Mesenchymal stem cell (in vitro differentiated cells and primary cell): ENCODE measurements around the gene NMNAT2.

Experiments
- DNase-seq: peaks from one replicate; pipeline ENCODE4 v3.0.0-alpha.2; 2013
- H2AFZ ChIP-seq: one replicate; pipeline ENCODE4 v1.6.1; 2013; ENCODE audit warnings: low read depth, mild to moderate bottlenecking, control low read depth, inconsistent platforms, low read length, moderate library complexity
- H2AK5ac ChIP-seq: 2 replicates; pipeline ENCODE4 v1.6.1; 2013; ENCODE audit warnings: low read length, moderate library complexity, mild to moderate bottlenecking, inconsistent platforms; ENCODE audit not compliant: severe bottlenecking
- H2BK120ac ChIP-seq: one replicate; pipeline ENCODE4 v1.6.1; 2013; ENCODE audit warnings: low read depth, mild to moderate bottlenecking, inconsistent platforms, low read length, moderate library complexity
- H2BK12ac ChIP-seq, 2 experiments: one replicate each; pipeline ENCODE4 v1.6.1; 2013; ENCODE audit warnings: inconsistent platforms in 2 of 2, low read length in 2 of 2, mild to moderate bottlenecking in 2 of 2, moderate library complexity in 2 of 2, control low read depth in 1 of 2
- H2BK15ac ChIP-seq: one replicate; pipeline ENCODE4 v1.6.1; 2013; ENCODE audit warnings: mild to moderate bottlenecking, low read depth, inconsistent platforms; ENCODE audit not compliant: poor library complexity, severe bottlenecking
- H2BK5ac ChIP-seq: 2 replicates; pipeline ENCODE4 v1.6.1; 2013; ENCODE audit warnings: low read depth, mild to moderate bottlenecking, low read length, control low read depth, inconsistent platforms; ENCODE audit not compliant: poor library complexity, severe bottlenecking
- H3K14ac ChIP-seq, 2 experiments: one replicate each; pipeline ENCODE4 v1.6.1; 2013; ENCODE audit warnings: inconsistent platforms in 2 of 2, low read length in 2 of 2, control low read depth in 1 of 2, mild to moderate bottlenecking in 1 of 2, moderate library complexity in 1 of 2
- H3K18ac ChIP-seq, 2 experiments: one replicate each; pipeline ENCODE4 v1.6.1; 2013; ENCODE audit warnings: inconsistent platforms in 2 of 2, low read length in 2 of 2, control low read depth in 1 of 2, low read depth in 1 of 2, mild to moderate bottlenecking in 1 of 2
- H3K23ac ChIP-seq, 2 experiments: one replicate each; pipeline ENCODE4 v1.6.1; 2013; ENCODE audit warnings: inconsistent platforms in 2 of 2, low read length in 2 of 2, mild to moderate bottlenecking in 2 of 2, moderate library complexity in 2 of 2, control low read depth in 1 of 2
- H3K27ac ChIP-seq: 2 replicates; pipeline ENCODE4 v1.5.1; 2013; ENCODE audit warnings: mild to moderate bottlenecking, moderate library complexity, low read length, control low read depth, inconsistent platforms; ENCODE audit not compliant: poor library complexity, severe bottlenecking
- H3K27me3 ChIP-seq, 2 experiments: 2 replicates each; pipeline versions ENCODE4 v1.6.1 to v1.7.0; 2013; ENCODE audit warnings: low read length in 2 of 2, mild to moderate bottlenecking in 2 of 2, moderate library complexity in 2 of 2, control low read depth in 1 of 2, inconsistent platforms in 1 of 2; ENCODE audit not compliant: control insufficient read depth in 1 of 2, insufficient read depth in 1 of 2
- H3K36me3 ChIP-seq, 2 experiments: 2 replicates each; pipeline versions ENCODE4 v1.6.1 to v1.7.0; 2013; ENCODE audit warnings: low read length in 2 of 2, control low read depth in 1 of 2, inconsistent platforms in 1 of 2, low read depth in 1 of 2, mild to moderate bottlenecking in 1 of 2; ENCODE audit not compliant: insufficient read depth in 2 of 2, control insufficient read depth in 1 of 2
- H3K4ac ChIP-seq, 2 experiments: one replicate each; pipeline ENCODE4 v1.6.1; 2013; ENCODE audit warnings: inconsistent platforms in 2 of 2, low read length in 2 of 2, mild to moderate bottlenecking in 2 of 2, moderate library complexity in 2 of 2, control low read depth in 1 of 2, low read depth in 1 of 2
- H3K4me1 ChIP-seq: 2 replicates; pipeline ENCODE4 v1.6.1; 2013; ENCODE audit warnings: low read depth, low read length, control low read depth; ENCODE audit not compliant: control insufficient read depth, insufficient read depth
- H3K4me2 ChIP-seq: 2 replicates; pipeline ENCODE4 v1.6.1; 2013; ENCODE audit warnings: low read length, mild to moderate bottlenecking, inconsistent platforms; ENCODE audit not compliant: poor library complexity, severe bottlenecking
- H3K4me3 ChIP-seq, 2 experiments: 2 replicates each; pipeline versions ENCODE4 v1.5.1 to v1.7.0; 2013; ENCODE audit warnings: low read length in 2 of 2, mild to moderate bottlenecking in 2 of 2, control low read depth in 1 of 2, low read depth in 1 of 2; ENCODE audit not compliant: insufficient read depth in 1 of 2
- H3K79me1 ChIP-seq: replicated peaks from 2 replicates; pipeline ENCODE4 v1.6.1; 2013; ENCODE audit warnings: mild to moderate bottlenecking, control low read depth, low read length, inconsistent platforms; ENCODE audit not compliant: poor library complexity, severe bottlenecking
- H3K9ac ChIP-seq: 2 replicates; pipeline ENCODE4 v1.7.0; 2013; ENCODE audit warnings: mild to moderate bottlenecking, low read length, moderate library complexity
- H3K9me3 ChIP-seq: 2 replicates; pipeline ENCODE4 v1.7.0; 2013; ENCODE audit warnings: mild to moderate bottlenecking, low read length; ENCODE audit not compliant: control insufficient read depth
- H4K8ac ChIP-seq: one replicate; pipeline ENCODE4 v1.6.1; 2013; ENCODE audit warnings: inconsistent platforms, mild to moderate bottlenecking, low read length, moderate library complexity
- H4K91ac ChIP-seq: one replicate; pipeline ENCODE4 v1.6.1; 2013; ENCODE audit warnings: mild to moderate bottlenecking, low read length, inconsistent platforms
- WGBS: methylation state at CpG from one replicate; pipeline ENCODE4 v1.1.7; 2013; ENCODE audit warnings: mixed read lengths; 5-methylcytosine and 5-hydroxymethylcytosine counted together

NMNAT2 gene

GRCh38 chr1:183385340-183386144, 32.6 kb downstream of the NMNAT2 start:
- no peaks in the 10 kb centered on the region for H3K36me3 ChIP-seq
- H3K4me3 ChIP-seq: no peak overlapping the region
- H2AK5ac ChIP-seq: no peak overlapping the region
- H2BK15ac ChIP-seq: no peak overlapping the region
- no peak overlapping the region for H3K4ac ChIP-seq
- H3K14ac ChIP-seq: no peak overlapping the region
- H3K4me1 ChIP-seq: no peaks in the 10 kb centered on the region
- peak; percentile 7 for DNase-seq
- H3K27me3 ChIP-seq: peaks cover 23 to 30% of the 10 kb centered on the region in 2 experiments
- no peak overlapping the region for H4K91ac ChIP-seq
- H3K9ac ChIP-seq: no peak overlapping the region
- no peak overlapping the region for H2BK5ac ChIP-seq
- H3K23ac ChIP-seq: no peak overlapping the region
- no peaks in the 10 kb centered on the region for H3K9me3 ChIP-seq
- H2BK12ac ChIP-seq: no peak overlapping the region
- H2AFZ ChIP-seq: no peak overlapping the region
- H2BK120ac ChIP-seq: no peak overlapping the region
- WGBS: 49% methylated on average over 4 of the region's 6 CpGs
- no peak overlapping the region for H3K27ac ChIP-seq
- H3K4me2 ChIP-seq: no peak overlapping the region
- no peak overlapping the region for H3K18ac ChIP-seq
- H3K79me1 ChIP-seq: no peaks in the 10 kb centered on the region
- H4K8ac ChIP-seq: no peak overlapping the region

GRCh38 chr1:183379951-183380350, 38.2 kb downstream of the NMNAT2 start:
- H2BK120ac ChIP-seq: no peak overlapping the region
- H3K4me2 ChIP-seq: no peak overlapping the region
- H3K27ac ChIP-seq: no peak overlapping the region
- H4K91ac ChIP-seq: no peak overlapping the region
- DNase-seq: no peak
- H3K23ac ChIP-seq: no peak overlapping the region
- H3K4me3 ChIP-seq: no peak overlapping the region
- H2BK12ac ChIP-seq: no peak overlapping the region
- no peak overlapping the region for H2BK5ac ChIP-seq
- H3K14ac ChIP-seq: no peak overlapping the region
- no peak overlapping the region for H3K4ac ChIP-seq
- no peak overlapping the region for H2AK5ac ChIP-seq
- no peak overlapping the region for H2AFZ ChIP-seq
- H3K79me1 ChIP-seq: no peaks in the 10 kb centered on the region
- WGBS: no CpG with 5 or more reads among the region's 2 CpGs
- no peaks in the 10 kb centered on the region for H3K9me3 ChIP-seq
- H3K4me1 ChIP-seq: no peaks in the 10 kb centered on the region
- H3K27me3 ChIP-seq: peaks cover 15 to 16% of the 10 kb centered on the region in 2 experiments
- no peak overlapping the region for H4K8ac ChIP-seq
- H3K18ac ChIP-seq: no peak overlapping the region
- no peak overlapping the region for H2BK15ac ChIP-seq
- H3K9ac ChIP-seq: no peak overlapping the region
- H3K36me3 ChIP-seq: no peaks in the 10 kb centered on the region

GRCh38 chr1:183375381-183375780, 42.8 kb downstream of the NMNAT2 start:
- Histone ChIP-seq H3K4me1 (no peaks in the 10 kb centered on the region), H3K4me3 (no peak overlapping the region), H3K9ac (no peak overlapping the region), H3K79me1 (no peaks in the 10 kb centered on the region), H2AFZ (no peak overlapping the region), H3K4me2 (no peak overlapping the region), H4K91ac (no peak overlapping the region), H3K23ac (no peak overlapping the region), H2BK12ac (no peak overlapping the region), H2BK15ac (no peak overlapping the region), H3K36me3 (no peaks in the 10 kb centered on the region), H3K18ac (no peak overlapping the region), H2BK120ac (no peak overlapping the region), H3K4ac (no peak overlapping the region), H4K8ac (no peak overlapping the region), H3K9me3 (no peaks in the 10 kb centered on the region), H3K27me3 (peaks cover 21 to 33% of the 10 kb centered on the region in 2 experiments), H3K27ac (no peak overlapping the region), H2BK5ac (no peak overlapping the region), H3K14ac (no peak overlapping the region), H2AK5ac (no peak overlapping the region)
- DNase-seq: no peak
- 78% methylated on average over 2 of the region's 2 CpGs for WGBS

- WGBS: 90% methylated on average over 2 of the region's 2 CpGs
Measured at GRCh38 chr1:183374825-183375224, 43.4 kb downstream of the NMNAT2 start.

More at GRCh38 chr1:183374825-183375224, 43.4 kb downstream of the NMNAT2 start:
- no peaks in the 10 kb centered on the region for H3K4me1 ChIP-seq
- H2BK15ac ChIP-seq: no peak overlapping the region
- H3K14ac ChIP-seq: no peak overlapping the region
- no peak overlapping the region for H3K4me2 ChIP-seq
- peaks cover 26 to 36% of the 10 kb centered on the region in 2 experiments for H3K27me3 ChIP-seq
- no peak overlapping the region for H4K8ac ChIP-seq
- no peak overlapping the region for H2BK12ac ChIP-seq
- H3K4me3 ChIP-seq: no peak overlapping the region
- H3K18ac ChIP-seq: no peak overlapping the region
- H2AK5ac ChIP-seq: no peak overlapping the region
- no peak overlapping the region for H3K23ac ChIP-seq
- H3K4ac ChIP-seq: no peak overlapping the region
- DNase-seq: no peak
- H2AFZ ChIP-seq: no peak overlapping the region
- no peak overlapping the region for H3K27ac ChIP-seq
- H3K36me3 ChIP-seq: no peaks in the 10 kb centered on the region
- no peak overlapping the region for H3K9ac ChIP-seq
- no peaks in the 10 kb centered on the region for H3K79me1 ChIP-seq
- H2BK5ac ChIP-seq: no peak overlapping the region
- H2BK120ac ChIP-seq: no peak overlapping the region
- H3K9me3 ChIP-seq: no peaks in the 10 kb centered on the region
- H4K91ac ChIP-seq: no peak overlapping the region
